Measurements from ENCODE around the gene TMEM243. TPM values are rescaled to one million over a fixed set of nuclear protein-coding genes. Genes with fewer than 3 reads are reported as not detected.
A peak's percentile ranks its signal among the peaks of the same experiment; 100 is the strongest.
"Not testable (repeated sequence)": the region's sequence is repeated elsewhere in the genome, so short reads cannot be mapped to it uniquely, and the experiment has no call there.

TMEM243 gene
- total and polyA plus RNA-seq, 2 of the 4 experiments (the other 2 are of a cell fraction), result 28.7 to 31.1 TPM

GRCh38 chr7:87206361-87206760 lies 13.2 kb downstream of the TMEM243 start:
- ChIA-PET POLR2A (ENCODE audit: unreplicated experiment) (no interaction called here), CTCF (no interaction called here)
- intact Hi-C loops (cut with micrococcal nuclease), result no loop called here
- dilution Hi-C loops (cut with HindIII; ENCODE audit: low sequenced_read_pairs, unreplicated experiment), result no loop called here
- ATAC-seq (ENCODE audit: low read depth) (no peak), DNase-seq (peak; percentile 26)
- BruUV-seq (replicated peaks), result no TSS peak
- no peak overlapping the region for H2BK20ac ChIP-seq (ENCODE audit: low read depth, low read length)
- H3K4me1 ChIP-seq (ENCODE audit: control insufficient read depth, insufficient read depth, low read length), result no peaks in the 10 kb centered on the region
- H3K9me3 ChIP-seq (ENCODE audit: control insufficient read depth, insufficient read depth, low read length), result peaks cover 14% of the 10 kb centered on the region
- no peak overlapping the region for H2AFZ ChIP-seq (replicated peaks; ENCODE audit: low read length, poor library complexity)
- H3K56ac ChIP-seq (ENCODE audit: extremely low read depth, insufficient read depth, low read length), result no peak overlapping the region
- no peak overlapping the region for H4K5ac ChIP-seq (ENCODE audit: low read depth, low read length)
- peaks cover 14% of the 10 kb centered on the region for H4K20me1 ChIP-seq (ENCODE audit: insufficient read depth, low read length)
- in situ Hi-C loops (cut with MboI; ENCODE audit: low sequenced_read_pairs), result no loop called here
- peaks cover 10% of the 10 kb centered on the region; the same call in 1 of the 2 replicates for H3K36me3 ChIP-seq (ENCODE audit: control insufficient read depth, insufficient read depth, low read length)
- H3K9ac ChIP-seq (ENCODE audit: low read depth, low read length), result no peak overlapping the region
- H3K4me2 ChIP-seq (ENCODE audit: low read depth, low read length), result no peak overlapping the region
- no peak overlapping the region for H2AK5ac ChIP-seq (ENCODE audit: low read depth, low read length)
- H3K14ac ChIP-seq (replicated peaks; ENCODE audit: low read depth, low read length), result no peak overlapping the region
- H2BK15ac ChIP-seq (ENCODE audit: low read depth, low read length), result no peak overlapping the region
- TF ChIP-seq SMC3 (IDR thresholded peaks at IDR 0.05; ENCODE audit: low read depth, low read length) (no peak), MAFK (IDR thresholded peaks at IDR 0.05; ENCODE audit: low read depth, low read length) (no peak), CEBPB (IDR thresholded peaks at IDR 0.05; ENCODE audit: low read depth, low read length) (no peak)
- no peak overlapping the region for H2BK120ac ChIP-seq (ENCODE audit: low read depth, low read length)
- H3K27me3 ChIP-seq (ENCODE audit: control insufficient read depth, insufficient read depth, low read length), result no peaks in the 10 kb centered on the region
- no peak overlapping the region for H2BK5ac ChIP-seq (ENCODE audit: low read depth, low read length, poor library complexity, severe bottlenecking)
- peaks cover 31 to 56% of the 10 kb centered on the region in 2 experiments for H3K79me1 ChIP-seq (ENCODE audit: low read depth in 1 of 2, low read length in 2 of 2)
- H3K4me3 ChIP-seq (ENCODE audit: insufficient read depth, low read depth, low read length), result no peak overlapping the region
- H2AK9ac ChIP-seq (replicated peaks; ENCODE audit: low read depth, low read length, poor library complexity), result no peak overlapping the region
- no peak overlapping the region for H3K18ac ChIP-seq (ENCODE audit: low read depth, low read length)
- peaks cover 3% of the 10 kb centered on the region; the same call in 1 of the 2 replicates for H3K9me1 ChIP-seq (ENCODE audit: insufficient read depth, low read length)
- no peak overlapping the region for H3K4ac ChIP-seq (ENCODE audit: low read depth, low read length)
- H4K8ac ChIP-seq (ENCODE audit: low read depth in 2 of 2, low read length in 2 of 2), result no peak overlapping the region
- H3K27ac ChIP-seq (ENCODE audit: insufficient read depth, low read length), result no peak overlapping the region
- WGBS, 2 experiments (ENCODE audit: extremely low coverage in 2 of 2, insufficient read length in 1 of 2), result no CpG with 5 or more reads among the region's 1 CpG
- no peak overlapping the region for H3K23ac ChIP-seq (ENCODE audit: low read depth, low read length)
- no peak overlapping the region for H4K91ac ChIP-seq (ENCODE audit: insufficient read depth, low read depth, low read length)

GRCh38 chr7:87205701-87206100 lies 13.8 kb downstream of the TMEM243 start:
- CTCF ChIA-PET; in situ Hi-C loops (cut with MboI; ENCODE audit: low sequenced_read_pairs); H2AFZ ChIP-seq (replicated peaks; ENCODE audit: low read length, poor library complexity); H4K8ac ChIP-seq (ENCODE audit: low read depth in 2 of 2, low read length in 2 of 2); H2BK15ac ChIP-seq (ENCODE audit: low read depth, low read length); H3K56ac ChIP-seq (ENCODE audit: extremely low read depth, insufficient read depth, low read length); H2AK9ac ChIP-seq (replicated peaks; ENCODE audit: low read depth, low read length, poor library complexity); H2AK5ac ChIP-seq (ENCODE audit: low read depth, low read length); H3K18ac ChIP-seq (ENCODE audit: low read depth, low read length); H2BK120ac ChIP-seq (ENCODE audit: low read depth, low read length); H3K4me2 ChIP-seq (ENCODE audit: low read depth, low read length); H3K9me1 ChIP-seq (ENCODE audit: insufficient read depth, low read length); BruUV-seq (replicated peaks); H3K14ac ChIP-seq (replicated peaks; ENCODE audit: low read depth, low read length); DNase-seq; intact Hi-C loops (cut with micrococcal nuclease); H3K9ac ChIP-seq (ENCODE audit: low read depth, low read length); ATAC-seq (ENCODE audit: low read depth); H3K4me3 ChIP-seq (ENCODE audit: insufficient read depth, low read depth, low read length); H3K4me1 ChIP-seq (ENCODE audit: control insufficient read depth, insufficient read depth, low read length); H4K91ac ChIP-seq (ENCODE audit: insufficient read depth, low read depth, low read length); H3K23ac ChIP-seq (ENCODE audit: low read depth, low read length); H2BK5ac ChIP-seq (ENCODE audit: low read depth, low read length, poor library complexity, severe bottlenecking); H3K27me3 ChIP-seq (ENCODE audit: control insufficient read depth, insufficient read depth, low read length); POLR2A ChIA-PET (ENCODE audit: unreplicated experiment); dilution Hi-C loops (cut with HindIII; ENCODE audit: low sequenced_read_pairs, unreplicated experiment); H2BK20ac ChIP-seq (ENCODE audit: low read depth, low read length); H4K5ac ChIP-seq (ENCODE audit: low read depth, low read length); H3K27ac ChIP-seq (ENCODE audit: insufficient read depth, low read length); H3K4ac ChIP-seq (ENCODE audit: low read depth, low read length): not testable (repeated sequence)
- peaks cover 14% of the 10 kb centered on the region for H4K20me1 ChIP-seq (ENCODE audit: insufficient read depth, low read length)
- H3K36me3 ChIP-seq (ENCODE audit: control insufficient read depth, insufficient read depth, low read length), result peaks cover 12% of the 10 kb centered on the region; the same call in 1 of the 2 replicates
- H3K9me3 ChIP-seq (ENCODE audit: control insufficient read depth, insufficient read depth, low read length), result peaks cover 14% of the 10 kb centered on the region
- peaks cover 25 to 54% of the 10 kb centered on the region in 2 experiments for H3K79me1 ChIP-seq (ENCODE audit: low read depth in 1 of 2, low read length in 2 of 2)
- WGBS, 2 experiments (ENCODE audit: extremely low coverage in 2 of 2, insufficient read length in 1 of 2), result no CpG with 5 or more reads among the region's 3 CpGs

Data from IMR-90 (cell line).